Mesodermal cell (in vitro differentiated cells): ENCODE results near the gene PCDHGB6.
"Not testable (repeated sequence)": the region's sequence is repeated elsewhere in the genome, so short reads cannot be mapped to it uniquely, and the experiment has no call there.

Experiments used
- H3K27ac ChIP-seq: 2 replicates; pipeline ENCODE4 v1.7.0; 2013; ENCODE audit warnings: mild to moderate bottlenecking, low read depth, low read length, moderate library complexity; ENCODE audit not compliant: severe bottlenecking
- H3K36me3 ChIP-seq: 2 replicates; pipeline ENCODE4 v1.7.1; 2013; ENCODE audit warnings: mild to moderate bottlenecking, low read length, moderate library complexity; ENCODE audit not compliant: control insufficient read depth, insufficient read depth
- H3K4me1 ChIP-seq: one replicate; pipeline ENCODE4 v1.7.1; 2013; ENCODE audit warnings: mild to moderate bottlenecking, low read length; ENCODE audit not compliant: insufficient read depth, control insufficient read depth, poor library complexity, severe bottlenecking
- H3K4me3 ChIP-seq: 2 replicates; pipeline ENCODE4 v1.7.0; 2013; ENCODE audit warnings: low read length, control low read depth, mild to moderate bottlenecking; ENCODE audit not compliant: insufficient read depth, poor library complexity, severe bottlenecking; ENCODE audit errors: extremely low read depth
- H3K9me3 ChIP-seq: 2 replicates; pipeline ENCODE4 v1.7.1; 2013; ENCODE audit warnings: mild to moderate bottlenecking, low read length, moderate library complexity; ENCODE audit not compliant: control insufficient read depth
- WGBS, 2 experiments: methylation state at CpG; one replicate each; pipeline ENCODE4 v1.1.5; 2013; ENCODE audit warnings: missing lambda C conversion rate in 2 of 2; ENCODE audit not compliant: insufficient coverage in 2 of 2; 5-methylcytosine and 5-hydroxymethylcytosine counted together

The PCDHGB6 gene

GRCh38 chr5:141373673-141374317 is 34.0 kb upstream of the PCDHGB6 start, which contains the start of gene PCDHGA6:
Gene PCDHGA6 (plus strand): TSS chr5:141373891. CDS start chr5:141374084, 193 bp downstream.
- H3K4me3 ChIP-seq: no peak within 1 kb of the TSS
- no peaks in the 10 kb centered on the region for H3K4me1 ChIP-seq
- H3K36me3 ChIP-seq: no peaks in the 10 kb centered on the region
- peaks cover 16% of the 10 kb centered on the region for H3K9me3 ChIP-seq
- no peak within 1 kb of the TSS for H3K27ac ChIP-seq
- 93% methylated on average over 26 to 27 of the region's 27 CpGs for WGBS, 2 experiments

DNA sequence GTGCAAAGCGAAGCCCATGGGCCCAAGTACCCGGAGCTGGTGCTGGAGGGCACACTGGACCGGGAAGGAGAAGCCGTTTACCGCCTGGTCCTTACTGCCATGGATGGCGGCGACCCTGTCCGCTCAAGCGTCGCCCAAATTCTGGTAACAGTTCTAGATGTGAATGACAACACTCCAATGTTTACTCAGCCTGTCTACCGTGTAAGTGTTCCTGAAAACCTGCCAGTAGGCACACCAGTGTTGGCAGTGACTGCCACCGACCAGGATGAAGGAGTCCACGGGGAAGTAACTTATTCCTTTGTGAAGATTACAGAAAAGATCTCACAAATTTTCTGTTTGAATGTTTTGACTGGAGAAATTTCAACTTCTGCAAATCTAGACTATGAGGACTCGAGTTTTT is 33.2 kb upstream of the PCDHGB6 start:
- no peaks in the 10 kb centered on the region for H3K4me1 ChIP-seq
- H3K9me3 ChIP-seq: peaks cover 16% of the 10 kb centered on the region
- no peak overlapping the region for H3K4me3 ChIP-seq
- no peaks in the 10 kb centered on the region for H3K36me3 ChIP-seq
- no peak overlapping the region for H3K27ac ChIP-seq
- WGBS, 2 experiments: 84 to 94% methylated on average over 14 of the region's 14 CpGs

GRCh38 chr5:141375444-141376155 is 32.2 kb upstream of the PCDHGB6 start:
- not testable (repeated sequence) for H3K27ac ChIP-seq, H3K4me3 ChIP-seq, H3K36me3 ChIP-seq, H3K4me1 ChIP-seq
- WGBS, 2 experiments: 94 to 95% methylated on average over 21 to 30 of the region's 48 CpGs
- peaks cover 16% of the 10 kb centered on the region for H3K9me3 ChIP-seq

- H3K4me3 ChIP-seq: no peak within 1 kb of the TSS
- peaks cover 19% of the 10 kb centered on the region for H3K9me3 ChIP-seq
- H3K27ac ChIP-seq: no peak within 1 kb of the TSS
- H3K4me1 ChIP-seq: no peaks in the 10 kb centered on the region
- no peaks in the 10 kb centered on the region for H3K36me3 ChIP-seq
- WGBS, 2 experiments: 94 to 96% methylated on average over 35 to 36 of the region's 37 CpGs
These were observed 25.1 kb upstream of the PCDHGB6 start, which contains the start of gene PCDHGA7 for GRCh38 chr5:141382469-141383294. Gene PCDHGA7 (plus strand): TSS chr5:141382742. CDS start chr5:141382900, 158 bp downstream.

GRCh38 chr5:141383345-141383744 is 24.5 kb upstream of the PCDHGB6 start:
- Histone ChIP-seq H3K4me1 (no peaks in the 10 kb centered on the region), H3K4me3 (no peak overlapping the region), H3K36me3 (no peaks in the 10 kb centered on the region), H3K27ac (no peak overlapping the region), H3K9me3 (peaks cover 20% of the 10 kb centered on the region)
- 95 to 98% methylated on average over 14 to 20 of the region's 21 CpGs for WGBS, 2 experiments

DNA sequence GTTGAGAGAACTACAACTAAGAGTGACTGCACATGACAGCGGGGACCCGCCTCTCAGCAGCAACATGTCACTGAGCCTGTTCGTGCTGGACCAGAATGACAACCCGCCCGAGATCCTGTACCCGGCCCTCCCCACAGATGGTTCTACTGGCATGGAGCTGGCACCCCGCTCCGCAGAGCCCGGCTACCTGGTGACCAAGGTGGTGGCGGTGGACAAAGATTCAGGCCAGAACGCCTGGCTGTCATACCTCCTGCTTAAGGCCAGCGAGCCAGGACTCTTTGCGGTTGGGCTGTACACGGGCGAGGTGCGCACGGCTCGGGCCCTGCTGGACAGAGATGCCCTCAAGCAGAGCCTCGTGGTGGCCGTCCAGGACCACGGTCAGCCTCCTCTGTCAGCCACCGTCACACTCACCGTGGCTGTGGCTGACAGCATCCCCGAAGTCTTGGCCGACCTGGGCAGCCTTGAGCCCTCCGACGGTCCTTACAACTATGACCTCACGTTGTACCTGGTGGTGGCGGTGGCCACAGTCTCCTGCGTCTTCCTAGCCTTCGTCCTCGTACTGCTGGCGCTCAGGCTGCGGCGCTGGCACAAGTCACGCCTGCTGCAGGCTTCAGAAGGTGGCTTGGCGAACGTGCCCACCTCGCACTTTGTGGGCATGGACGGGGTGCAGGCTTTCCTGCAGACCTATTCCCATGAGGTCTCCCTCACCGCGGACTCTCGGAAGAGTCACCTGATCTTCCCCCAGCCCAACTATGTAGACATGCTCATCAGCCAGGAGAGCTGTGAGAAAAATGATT is 23.2 kb upstream of the PCDHGB6 start:
- H3K9me3 ChIP-seq: peaks cover 31% of the 10 kb centered on the region
- no peaks in the 10 kb centered on the region for H3K4me1 ChIP-seq
- H3K36me3 ChIP-seq: no peaks in the 10 kb centered on the region
- no peak overlapping the region for H3K27ac ChIP-seq
- H3K4me3 ChIP-seq: no peak overlapping the region
- 94 to 95% methylated on average over 39 to 43 of the region's 43 CpGs for WGBS, 2 experiments

DNA sequence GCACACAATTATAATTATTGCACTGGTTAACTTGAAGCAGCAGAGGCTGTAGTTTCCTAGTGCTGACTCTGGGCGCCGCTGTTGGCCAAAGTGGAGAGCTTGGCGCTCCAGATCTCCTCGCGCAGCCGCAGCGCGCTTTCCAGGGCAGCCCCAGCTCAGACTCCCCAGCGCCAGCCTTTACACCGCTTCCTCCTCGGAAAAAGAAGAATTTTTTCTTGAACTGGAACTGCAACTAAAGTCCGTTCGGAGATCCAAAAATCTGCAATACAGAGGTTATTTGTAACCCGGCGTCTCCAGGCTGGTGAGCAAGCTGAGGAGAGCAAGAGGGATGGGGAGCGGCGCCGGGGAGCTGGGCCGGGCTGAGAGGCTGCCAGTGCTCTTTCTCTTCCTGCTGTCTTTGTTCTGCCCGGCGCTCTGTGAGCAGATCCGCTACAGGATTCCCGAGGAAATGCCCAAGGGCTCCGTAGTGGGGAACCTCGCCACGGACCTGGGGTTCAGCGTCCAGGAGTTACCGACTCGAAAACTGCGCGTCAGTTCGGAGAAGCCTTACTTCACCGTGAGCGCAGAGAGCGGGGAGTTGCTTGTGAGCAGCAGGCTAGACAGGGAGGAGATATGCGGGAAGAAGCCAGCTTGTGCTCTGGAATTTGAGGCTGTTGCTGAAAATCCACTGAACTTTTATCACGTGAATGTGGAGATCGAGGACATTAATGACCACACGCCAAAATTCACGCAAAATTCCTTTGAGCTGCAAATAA is 20.1 kb upstream of the PCDHGB6 start, which contains the start of gene PCDHGB4:
Gene PCDHGB4 (plus strand): TSS at position 142 of the 755 bp plus-strand sequence. CDS start 187 bp downstream, at position 329.
- Histone ChIP-seq H3K9me3 (peaks cover 49% of the 10 kb centered on the region), H3K4me3 (peak within 1 kb of the TSS; percentile 18)
- H3K4me1 ChIP-seq, H3K27ac ChIP-seq, H3K36me3 ChIP-seq: not testable (repeated sequence)
- WGBS, 2 experiments: 64 to 74% methylated on average over 12 to 15 of the region's 40 CpGs

DNA sequence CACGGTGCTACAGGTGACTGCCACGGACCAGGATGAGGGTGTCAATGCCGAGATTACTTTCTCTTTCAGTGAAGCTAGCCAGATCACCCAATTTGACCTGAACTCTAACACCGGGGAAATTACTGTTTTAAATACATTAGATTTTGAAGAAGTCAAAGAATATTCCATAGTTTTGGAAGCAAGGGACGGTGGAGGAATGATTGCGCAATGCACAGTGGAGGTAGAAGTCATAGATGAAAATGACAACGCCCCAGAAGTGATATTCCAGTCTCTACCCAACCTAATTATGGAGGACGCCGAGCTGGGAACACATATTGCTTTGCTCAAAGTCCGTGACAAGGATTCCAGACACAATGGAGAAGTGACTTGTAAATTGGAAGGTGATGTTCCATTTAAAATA is 19.2 kb upstream of the PCDHGB6 start:
- peaks cover 50% of the 10 kb centered on the region for H3K9me3 ChIP-seq
- 94 to 98% methylated on average over 4 to 6 of the region's 10 CpGs for WGBS, 2 experiments
- no peak overlapping the region for H3K4me3 ChIP-seq
- no peak overlapping the region for H3K27ac ChIP-seq
- peaks cover 14% of the 10 kb centered on the region for H3K36me3 ChIP-seq
- no peaks in the 10 kb centered on the region for H3K4me1 ChIP-seq

DNA sequence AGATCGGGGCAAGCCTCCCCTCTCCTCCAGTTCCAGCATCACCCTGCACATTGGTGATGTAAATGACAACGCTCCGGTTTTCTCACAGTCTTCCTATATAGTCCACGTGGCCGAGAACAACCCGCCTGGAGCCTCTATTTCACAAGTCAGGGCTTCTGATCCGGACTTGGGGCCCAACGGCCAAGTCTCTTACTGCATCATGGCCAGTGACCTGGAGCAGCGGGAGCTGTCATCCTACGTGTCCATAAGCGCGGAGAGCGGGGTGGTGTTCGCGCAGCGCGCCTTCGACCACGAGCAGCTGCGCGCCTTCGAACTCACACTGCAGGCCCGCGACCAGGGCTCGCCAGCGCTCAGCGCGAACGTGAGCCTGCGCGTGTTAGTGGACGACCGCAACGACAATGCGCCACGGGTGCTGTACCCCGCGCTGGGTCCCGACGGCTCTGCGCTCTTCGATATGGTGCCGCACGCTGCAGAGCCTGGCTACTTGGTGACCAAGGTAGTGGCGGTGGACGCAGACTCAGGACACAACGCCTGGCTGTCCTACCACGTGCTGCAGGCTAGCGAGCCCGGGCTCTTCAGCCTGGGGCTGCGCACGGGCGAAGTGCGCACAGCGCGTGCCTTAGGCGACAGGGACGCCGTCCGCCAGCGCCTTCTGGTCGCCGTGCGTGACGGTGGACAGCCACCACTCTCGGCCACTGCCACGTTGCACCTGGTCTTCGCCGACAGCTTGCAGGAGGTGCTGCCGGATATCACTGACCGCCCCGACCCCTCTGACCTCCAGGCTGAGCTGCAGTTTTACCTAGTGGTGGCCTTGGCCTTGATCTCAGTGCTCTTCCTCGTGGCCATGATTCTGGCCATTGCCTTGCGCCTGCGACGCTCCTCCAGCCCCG is 18.4 kb upstream of the PCDHGB6 start:
- peaks cover 56% of the 10 kb centered on the region for H3K9me3 ChIP-seq
- H3K27ac ChIP-seq: no peak overlapping the region
- WGBS, 2 experiments: 95 to 97% methylated on average over 70 to 77 of the region's 77 CpGs
- H3K4me3 ChIP-seq: no peak overlapping the region
- no peaks in the 10 kb centered on the region for H3K4me1 ChIP-seq
- peaks cover 15% of the 10 kb centered on the region for H3K36me3 ChIP-seq
